ENCODE measurements around the gene GCC1. TPM values are rescaled to one million over a fixed set of nuclear protein-coding genes. Genes with fewer than 3 reads are reported as not detected.
A peak's percentile ranks its signal among the peaks of the same experiment; 100 is the strongest.
"Not testable (repeated sequence)": the region's sequence is repeated elsewhere in the genome, so short reads cannot be mapped to it uniquely, and the experiment has no call there.

GCC1 gene
- total and polyA plus RNA-seq, 3 experiments from 2014 or later, result 20.1 to 21.0 (median 20.2) TPM

- peaks cover 14% of the 10 kb centered on the region for H3K36me3 ChIP-seq (ENCODE audit: insufficient read depth, low read length)
- H3K27me3 ChIP-seq (ENCODE audit: insufficient read depth, low read length, poor library complexity, severe bottlenecking), result no peaks in the 10 kb centered on the region
- Mint-ChIP-seq H3K9me3 (no peaks in the 10 kb centered on the region), H3K4me1 (peaks cover 38 to 65% (median 58%) of the 10 kb centered on the region in 3 donors), H3K27me3 (no peaks in the 10 kb centered on the region), H3K4me3 (no peak overlapping the region), H3K36me3 (peaks cover 4 to 68% (median 25%) of the 10 kb centered on the region in 3 donors), H3K27ac (peak overlapping the region in 4 of 8 donors; percentile 36 to 54 (median 44))
- no peak overlapping the region for H3K27ac ChIP-seq (ENCODE audit: low read depth, low read length)
- no peaks in the 10 kb centered on the region for H3K9me3 ChIP-seq (ENCODE audit: low read length)
- POLR2A ChIA-PET, result no interaction called here
- H3K4me3 ChIP-seq (ENCODE audit: low read length), result no peak overlapping the region
- no peak for DNase-seq
- CTCF ChIA-PET, result no interaction called here
- peaks cover 32% of the 10 kb centered on the region for H3K4me1 ChIP-seq (ENCODE audit: insufficient read depth, low read length)
Measured at GRCh38 chr7:127578711-127579275, 6.6 kb downstream of the GCC1 start.

GRCh38 chr7:127578036-127578684 is 7.2 kb downstream of the GCC1 start:
- no peaks in the 10 kb centered on the region for H3K9me3 ChIP-seq (ENCODE audit: low read length)
- no peak overlapping the region for H3K27ac ChIP-seq (ENCODE audit: low read depth, low read length)
- Mint-ChIP-seq H3K27me3 (no peaks in the 10 kb centered on the region), H3K4me3 (no peak overlapping the region), H3K27ac (peak overlapping the region in 3 of 8 donors; percentile 32 to 54 (median 46)), H3K9me3 (no peaks in the 10 kb centered on the region), H3K4me1 (peaks cover 32 to 59% (median 52%) of the 10 kb centered on the region in 3 donors), H3K36me3 (peaks cover 4 to 62% (median 25%) of the 10 kb centered on the region in 3 donors)
- H3K4me3 ChIP-seq (ENCODE audit: low read length), result no peak overlapping the region
- H3K4me1 ChIP-seq (ENCODE audit: insufficient read depth, low read length), result peaks cover 26% of the 10 kb centered on the region
- CTCF ChIA-PET, result no interaction called here
- POLR2A ChIA-PET, result no interaction called here
- no peak for DNase-seq
- peaks cover 14% of the 10 kb centered on the region for H3K36me3 ChIP-seq (ENCODE audit: insufficient read depth, low read length)
- no peaks in the 10 kb centered on the region for H3K27me3 ChIP-seq (ENCODE audit: insufficient read depth, low read length, poor library complexity, severe bottlenecking)

- H3K4me1 ChIP-seq (ENCODE audit: insufficient read depth, low read length), result no peaks in the 10 kb centered on the region
- no peak overlapping the region for H3K4me3 ChIP-seq (ENCODE audit: low read length)
- Mint-ChIP-seq H3K4me3 (no peak overlapping the region), H3K36me3 (peaks cover 11 to 24% (median 19%) of the 10 kb centered on the region in 3 donors), H3K27ac (no peak overlapping the region), H3K9me3 (no peaks in the 10 kb centered on the region), H3K4me1 (peaks cover 1 to 8% (median 5%) of the 10 kb centered on the region in 3 donors), H3K27me3 (no peaks in the 10 kb centered on the region)
- ChIA-PET CTCF (no interaction called here), POLR2A (no interaction called here)
- H3K9me3 ChIP-seq (ENCODE audit: low read length), result no peaks in the 10 kb centered on the region
- H3K27ac ChIP-seq (ENCODE audit: low read depth, low read length), result no peak overlapping the region
- no peaks in the 10 kb centered on the region for H3K27me3 ChIP-seq (ENCODE audit: insufficient read depth, low read length, poor library complexity, severe bottlenecking)
- no peaks in the 10 kb centered on the region for H3K36me3 ChIP-seq (ENCODE audit: insufficient read depth, low read length)
- DNase-seq, result no peak
Measured at GRCh38 chr7:127571741-127572505, 13.5 kb downstream of the GCC1 start.

GRCh38 chr7:127568034-127568433 is 17.4 kb downstream of the GCC1 start:
- H3K27me3 Mint-ChIP-seq; H3K4me1 Mint-ChIP-seq; H3K27ac Mint-ChIP-seq; H3K4me1 ChIP-seq (ENCODE audit: insufficient read depth, low read length); POLR2A ChIA-PET; H3K9me3 ChIP-seq (ENCODE audit: low read length); H3K36me3 ChIP-seq (ENCODE audit: insufficient read depth, low read length); DNase-seq; H3K27ac ChIP-seq (ENCODE audit: low read depth, low read length); H3K9me3 Mint-ChIP-seq; H3K27me3 ChIP-seq (ENCODE audit: insufficient read depth, low read length, poor library complexity, severe bottlenecking); H3K4me3 ChIP-seq (ENCODE audit: low read length); H3K4me3 Mint-ChIP-seq; CTCF ChIA-PET: not testable (repeated sequence)
- peaks cover 11 to 37% (median 22%) of the 10 kb centered on the region in 3 donors for H3K36me3 Mint-ChIP-seq

GRCh38 chr7:127566242-127566641 is 19.2 kb downstream of the GCC1 start:
- H3K4me1 Mint-ChIP-seq, result no peaks in the 10 kb centered on the region

GRCh38 chr7:127557803-127558202 is 27.6 kb downstream of the GCC1 start:
- no peak for DNase-seq
- no peaks in the 10 kb centered on the region for H3K27me3 Mint-ChIP-seq
- CTCF ChIA-PET, result no interaction called here

More at GRCh38 chr7:127566242-127566641, 19.2 kb downstream of the GCC1 start:
- no peaks in the 10 kb centered on the region for H3K36me3 ChIP-seq (ENCODE audit: insufficient read depth, low read length)
- H3K4me3 ChIP-seq (ENCODE audit: low read length), result no peak overlapping the region
- CTCF ChIA-PET, result no interaction called here
- H3K4me1 ChIP-seq (ENCODE audit: insufficient read depth, low read length), result no peaks in the 10 kb centered on the region
- POLR2A ChIA-PET, result interaction anchor here (0.8 kb wide), 1 partner anchor 62 kb away, joined by 4 read pairs; no protein-coding TSS in a partner anchor
- no peaks in the 10 kb centered on the region for H3K27me3 ChIP-seq (ENCODE audit: insufficient read depth, low read length, poor library complexity, severe bottlenecking)
- no peak for DNase-seq
- H3K9me3 Mint-ChIP-seq, result peaks cover 0 to 4% (median 0%) of the 10 kb centered on the region in 5 donors
- no peak overlapping the region for H3K27ac Mint-ChIP-seq
- no peaks in the 10 kb centered on the region for H3K9me3 ChIP-seq (ENCODE audit: low read length)
- no peaks in the 10 kb centered on the region for H3K27me3 Mint-ChIP-seq
- peaks cover 4 to 37% (median 23%) of the 10 kb centered on the region in 3 donors for H3K36me3 Mint-ChIP-seq
- no peak overlapping the region for H3K27ac ChIP-seq (ENCODE audit: low read depth, low read length)
- no peak overlapping the region for H3K4me3 Mint-ChIP-seq

GRCh38 chr7:127556404-127556803 is 29.0 kb downstream of the GCC1 start:
- no peaks in the 10 kb centered on the region for H3K4me1 Mint-ChIP-seq
- CTCF ChIA-PET, result no interaction called here

More at GRCh38 chr7:127557803-127558202, 27.6 kb downstream of the GCC1 start:
- Histone ChIP-seq H3K4me3 (ENCODE audit: low read length) (no peak overlapping the region), H3K9me3 (ENCODE audit: low read length) (no peaks in the 10 kb centered on the region), H3K4me1 (ENCODE audit: insufficient read depth, low read length) (no peaks in the 10 kb centered on the region), H3K27me3 (ENCODE audit: insufficient read depth, low read length, poor library complexity, severe bottlenecking) (no peaks in the 10 kb centered on the region), H3K27ac (ENCODE audit: low read depth, low read length) (no peak overlapping the region), H3K36me3 (ENCODE audit: insufficient read depth, low read length) (no peaks in the 10 kb centered on the region)
- H3K36me3 Mint-ChIP-seq, result peaks cover 0 to 6% (median 0%) of the 10 kb centered on the region in 3 donors
- H3K4me3 Mint-ChIP-seq, result no peak overlapping the region
- no peaks in the 10 kb centered on the region for H3K4me1 Mint-ChIP-seq
- H3K9me3 Mint-ChIP-seq, result peaks cover 0 to 2% (median 0%) of the 10 kb centered on the region in 5 donors
- H3K27ac Mint-ChIP-seq, result no peak overlapping the region
- POLR2A ChIA-PET, result no interaction called here

GRCh38 chr7:127551941-127552340 is 33.5 kb downstream of the GCC1 start:
- DNase-seq, result no peak
- Mint-ChIP-seq H3K27ac (no peak overlapping the region), H3K36me3 (peaks cover 0 to 2% (median 1%) of the 10 kb centered on the region in 3 donors), H3K4me3 (no peak overlapping the region), H3K9me3 (peaks cover 0 to under 1% (median 0%) of the 10 kb centered on the region in 5 donors), H3K27me3 (peaks cover 0 to 7% of the 10 kb centered on the region in 2 donors), H3K4me1 (no peaks in the 10 kb centered on the region)
- Histone ChIP-seq H3K4me1 (ENCODE audit: insufficient read depth, low read length) (no peaks in the 10 kb centered on the region), H3K27ac (ENCODE audit: low read depth, low read length) (no peak overlapping the region), H3K36me3 (ENCODE audit: insufficient read depth, low read length) (no peaks in the 10 kb centered on the region), H3K4me3 (ENCODE audit: low read length) (no peak overlapping the region), H3K9me3 (ENCODE audit: low read length) (no peaks in the 10 kb centered on the region), H3K27me3 (ENCODE audit: insufficient read depth, low read length, poor library complexity, severe bottlenecking) (no peaks in the 10 kb centered on the region)
- ChIA-PET CTCF (no interaction called here), POLR2A (no interaction called here)

More at GRCh38 chr7:127556404-127556803, 29.0 kb downstream of the GCC1 start:
- no peaks in the 10 kb centered on the region for H3K27me3 Mint-ChIP-seq
- no peaks in the 10 kb centered on the region for H3K9me3 Mint-ChIP-seq
- no peak for DNase-seq
- H3K36me3 Mint-ChIP-seq, result peaks cover 0 to 3% (median 0%) of the 10 kb centered on the region in 3 donors
- Histone ChIP-seq H3K27ac (ENCODE audit: low read depth, low read length) (no peak overlapping the region), H3K4me3 (ENCODE audit: low read length) (no peak overlapping the region), H3K36me3 (ENCODE audit: insufficient read depth, low read length) (no peaks in the 10 kb centered on the region), H3K27me3 (ENCODE audit: insufficient read depth, low read length, poor library complexity, severe bottlenecking) (no peaks in the 10 kb centered on the region), H3K4me1 (ENCODE audit: insufficient read depth, low read length) (no peaks in the 10 kb centered on the region), H3K9me3 (ENCODE audit: low read length) (no peaks in the 10 kb centered on the region)
- POLR2A ChIA-PET, result no interaction called here
- H3K4me3 Mint-ChIP-seq, result no peak overlapping the region
- H3K27ac Mint-ChIP-seq, result no peak overlapping the region

Measured in CD8-positive, alpha-beta memory T cell (primary cell).